Tibial nerve (tissue), 4 donors: ENCODE results near the gene SLC17A2. TPM values are rescaled to one million over a fixed set of nuclear protein-coding genes. Genes with fewer than 3 reads are reported as not detected.

Experiments used
- DNase-seq, 2 donors: peaks; one replicate each; pipeline ENCODE4 v3.0.0-alpha.2; 2019; ENCODE audit warnings: low spot score in 2 of 2
- H3K27ac ChIP-seq, 4 donors: fragments of 200-600 bp; sonication (generic) in 3 of 4; one replicate each; pipeline ENCODE4 v1.5.1; 2017 to 2019; ENCODE audit warnings: mild to moderate bottlenecking in 1 of 4
- H3K27me3 ChIP-seq, 2 donors: fragments of 200-600 bp; sonication (generic) in 1 of 2; one replicate each; pipeline versions ENCODE4 v1.5.1 to v1.6.0; 2017 to 2019
- H3K36me3 ChIP-seq, 3 donors: fragments of 200-600 bp; sonication (generic); one replicate each; pipeline ENCODE4 v1.5.1; 2018 to 2019
- H3K4me1 ChIP-seq, 4 donors: fragments of 200-600 bp; sonication (generic) in 3 of 4; one replicate each; pipeline ENCODE4 v1.5.1; 2017 to 2019
- H3K4me3 ChIP-seq, 4 donors: fragments of 200-600 bp; sonication (generic) in 3 of 4; one replicate each; pipeline ENCODE4 v1.5.1; 2017 to 2019; ENCODE audit warnings: mild to moderate bottlenecking in 1 of 4, moderate library complexity in 1 of 4
- H3K9me3 ChIP-seq, 4 donors: fragments of 200-600 bp; sonication (generic) in 3 of 4; one replicate each; pipeline ENCODE4 v1.5.1; 2017 to 2019
- EP300 ChIP-seq, 2 donors: sonication (generic); formaldehyde crosslinking; IDR thresholded peaks; one replicate each; pipeline ENCODE4 v1.6.1; 2017; ENCODE audit warnings: antibody characterized with exemption in 2 of 2, mild to moderate bottlenecking in 1 of 2
- POLR2A ChIP-seq, 2 donors: fragments of 450-650 bp; IDR thresholded peaks; one replicate each; pipeline ENCODE4 v1.6.1; 2017; ENCODE audit warnings: antibody characterized with exemption in 2 of 2, mild to moderate bottlenecking in 2 of 2, moderate library complexity in 2 of 2
- WGBS, 2 donors: methylation state at CpG; one replicate each; pipeline ENCODE4 v1.1.5; 2018; 5-methylcytosine and 5-hydroxymethylcytosine counted together
- total RNA-seq, 4 donors: library from RNA; depleted of rRNA; stranded (reverse); fragments of >200 nt; gene quantifications; one replicate each; pipeline ENCODE4 v1.1.0, GENCODE V29; 2016
- TF ChIP-seq, protein P1 (sequence below), 5 experiments: fragments of 200-600 bp in 3 of 5; fragments of 450-650 bp in 2 of 5; sonication (generic) in 3 of 5; IDR thresholded peaks; one replicate each; pipeline ENCODE4 v1.5.1; 2016 to 2019; ENCODE audit warnings: antibody characterized with exemption in 5 of 5, mild to moderate bottlenecking in 3 of 5, moderate library complexity in 2 of 5

The SLC17A2 gene
- total RNA-seq, 4 donors from 2014 or later: not detected

DNA sequence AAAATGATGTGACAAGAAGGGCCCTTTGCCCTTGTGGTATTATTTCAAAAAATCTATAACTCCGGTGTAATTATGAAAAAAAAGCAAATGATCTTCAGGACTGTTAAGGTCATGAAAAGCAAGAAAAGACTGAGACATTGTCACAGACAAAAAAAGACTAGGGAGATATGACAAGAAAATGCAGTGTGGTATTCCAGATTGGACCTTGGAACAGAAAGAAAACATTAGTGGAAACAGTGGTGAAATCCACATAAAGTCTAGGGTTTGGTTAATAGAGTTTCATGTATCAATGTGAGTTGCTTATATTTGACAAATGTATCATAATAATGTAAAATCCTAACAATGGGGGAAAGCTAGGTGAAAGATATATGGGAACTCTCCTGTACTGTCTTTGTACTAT is 29.6 kb downstream of the SLC17A2 start:
- H3K27me3 ChIP-seq: no peaks in the 10 kb centered on the region
- 70 to 83% methylated on average over 1 of the region's 1 CpG for WGBS, 2 donors
- H3K4me1 ChIP-seq: no peaks in the 10 kb centered on the region
- H3K4me3 ChIP-seq: no peak overlapping the region
- DNase-seq: no peak
- no peak overlapping the region for H3K27ac ChIP-seq
- no peaks in the 10 kb centered on the region for H3K9me3 ChIP-seq
- no peaks in the 10 kb centered on the region for H3K36me3 ChIP-seq
- no peak for TF ChIP-seq POLR2A (IDR thresholded peaks at IDR 0.05)
- TF ChIP-seq, protein P1, sequence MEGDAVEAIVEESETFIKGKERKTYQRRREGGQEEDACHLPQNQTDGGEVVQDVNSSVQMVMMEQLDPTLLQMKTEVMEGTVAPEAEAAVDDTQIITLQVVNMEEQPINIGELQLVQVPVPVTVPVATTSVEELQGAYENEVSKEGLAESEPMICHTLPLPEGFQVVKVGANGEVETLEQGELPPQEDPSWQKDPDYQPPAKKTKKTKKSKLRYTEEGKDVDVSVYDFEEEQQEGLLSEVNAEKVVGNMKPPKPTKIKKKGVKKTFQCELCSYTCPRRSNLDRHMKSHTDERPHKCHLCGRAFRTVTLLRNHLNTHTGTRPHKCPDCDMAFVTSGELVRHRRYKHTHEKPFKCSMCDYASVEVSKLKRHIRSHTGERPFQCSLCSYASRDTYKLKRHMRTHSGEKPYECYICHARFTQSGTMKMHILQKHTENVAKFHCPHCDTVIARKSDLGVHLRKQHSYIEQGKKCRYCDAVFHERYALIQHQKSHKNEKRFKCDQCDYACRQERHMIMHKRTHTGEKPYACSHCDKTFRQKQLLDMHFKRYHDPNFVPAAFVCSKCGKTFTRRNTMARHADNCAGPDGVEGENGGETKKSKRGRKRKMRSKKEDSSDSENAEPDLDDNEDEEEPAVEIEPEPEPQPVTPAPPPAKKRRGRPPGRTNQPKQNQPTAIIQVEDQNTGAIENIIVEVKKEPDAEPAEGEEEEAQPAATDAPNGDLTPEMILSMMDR (IDR thresholded peaks at IDR 0.05): no peak
- TF ChIP-seq EP300 (IDR thresholded peaks at IDR 0.05): no peak

DNA sequence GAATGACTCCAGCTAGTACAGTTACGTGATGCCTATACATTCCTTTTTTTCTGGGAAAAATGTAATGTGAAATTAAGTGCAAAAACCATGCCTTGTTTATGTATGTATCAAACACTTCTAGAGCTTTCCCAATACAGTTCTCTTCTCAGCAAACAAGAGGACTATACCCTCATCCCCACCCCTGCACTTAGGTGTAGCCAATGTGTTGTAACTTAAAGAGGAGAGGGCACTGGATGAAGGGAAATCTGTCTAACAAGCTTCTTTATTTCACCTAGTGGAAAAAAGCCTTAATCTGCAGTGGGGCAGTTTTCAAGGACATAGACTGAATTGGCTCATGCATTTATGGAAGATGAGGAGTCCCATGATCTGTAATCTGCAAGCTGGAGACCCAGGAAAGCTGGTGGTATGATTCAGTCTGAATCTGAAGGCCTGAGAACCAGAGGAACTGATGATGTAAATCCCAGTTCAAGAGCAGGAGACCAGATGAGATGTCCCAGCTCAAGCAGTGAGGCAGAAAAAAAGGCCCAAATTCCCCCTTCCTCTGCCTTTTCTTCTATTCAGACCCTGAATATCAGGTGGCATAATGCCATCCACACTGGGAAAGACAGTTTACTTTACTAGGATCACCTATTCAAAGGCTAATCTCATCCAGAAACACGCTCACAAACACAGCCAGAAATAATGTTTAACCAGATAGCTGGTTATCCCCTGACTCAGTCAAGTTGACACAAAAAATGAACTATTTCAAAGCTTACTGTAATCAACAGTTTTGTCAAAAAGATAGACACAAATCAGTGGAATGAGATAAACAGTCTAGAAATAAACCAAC is 30.7 kb downstream of the SLC17A2 start:
- TF ChIP-seq POLR2A (IDR thresholded peaks at IDR 0.05): no peak
- no peak for TF ChIP-seq EP300 (IDR thresholded peaks at IDR 0.05)
- TF ChIP-seq, protein P1 (IDR thresholded peaks at IDR 0.05): no peak
- Histone ChIP-seq H3K36me3 (no peaks in the 10 kb centered on the region), H3K27ac (no peak overlapping the region), H3K9me3 (no peaks in the 10 kb centered on the region), H3K4me1 (no peaks in the 10 kb centered on the region), H3K27me3 (no peaks in the 10 kb centered on the region), H3K4me3 (no peak overlapping the region)
- DNase-seq: no peak
- 84 to 91% methylated on average over 2 of the region's 2 CpGs for WGBS, 2 donors

DNA sequence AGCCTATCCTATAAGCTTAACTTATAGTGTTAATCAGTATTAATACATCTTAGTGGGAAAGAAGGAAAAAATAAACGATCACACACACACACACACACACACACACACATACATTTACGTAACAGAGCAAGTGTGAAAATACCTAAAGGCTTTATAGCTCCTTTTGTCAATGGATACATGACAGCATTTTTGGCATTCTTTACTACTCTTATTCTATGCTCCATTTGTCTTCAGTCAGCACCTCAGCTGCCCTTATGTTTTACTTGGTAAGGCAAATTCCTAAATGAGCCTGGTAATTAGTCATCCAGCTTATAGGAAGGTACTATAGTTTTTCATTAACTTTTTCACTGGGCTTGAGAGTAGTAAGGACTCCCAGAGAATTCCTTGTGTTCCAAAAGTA is 31.4 kb downstream of the SLC17A2 start:
- no peak overlapping the region for H3K27ac ChIP-seq
- H3K9me3 ChIP-seq: no peaks in the 10 kb centered on the region
- whole genome bisulfite sequencing, 2 donors: 49 to 64% methylated on average over 2 of the region's 2 CpGs
- no peak overlapping the region for H3K4me3 ChIP-seq
- no peak for TF ChIP-seq EP300 (IDR thresholded peaks at IDR 0.05)
- TF ChIP-seq, protein P1 (IDR thresholded peaks at IDR 0.05): no peak
- TF ChIP-seq POLR2A (IDR thresholded peaks at IDR 0.05): no peak
- H3K27me3 ChIP-seq: no peaks in the 10 kb centered on the region
- no peak for DNase-seq
- no peaks in the 10 kb centered on the region for H3K36me3 ChIP-seq
- H3K4me1 ChIP-seq: no peaks in the 10 kb centered on the region

DNA sequence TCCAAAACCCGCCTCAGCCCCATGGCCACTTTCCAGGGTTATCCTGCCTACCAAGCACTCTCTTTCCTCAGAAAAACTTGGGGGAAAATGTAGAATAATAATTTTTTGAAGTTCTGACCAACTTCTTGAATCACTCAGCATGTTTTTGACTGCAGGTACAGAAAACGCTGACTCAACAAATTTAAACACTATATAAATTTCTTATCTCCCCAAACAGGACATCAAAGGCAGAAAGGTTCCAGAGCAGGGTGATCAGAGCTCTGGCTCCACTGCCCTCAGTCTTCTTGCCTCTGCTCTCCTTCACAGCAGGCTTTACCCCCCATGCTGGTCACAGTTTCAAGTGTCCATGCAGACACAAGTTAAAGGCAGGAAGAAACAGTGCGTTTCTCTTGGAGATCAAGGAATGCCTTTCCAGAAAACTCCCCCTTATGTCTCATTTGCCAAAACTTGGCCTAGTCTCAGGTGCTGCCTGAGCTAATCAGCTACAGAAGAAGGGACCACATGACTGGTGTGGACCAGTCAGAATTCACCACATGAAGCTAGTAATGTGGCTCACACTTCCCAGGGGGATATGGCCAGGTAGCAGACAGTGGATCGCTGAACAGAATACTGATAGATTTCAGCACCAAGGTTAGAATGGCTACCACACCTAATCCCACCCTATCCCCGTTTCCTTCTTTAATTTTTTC is 32.1 kb downstream of the SLC17A2 start:
- H3K9me3 ChIP-seq: no peaks in the 10 kb centered on the region
- H3K36me3 ChIP-seq: no peaks in the 10 kb centered on the region
- TF ChIP-seq EP300 (IDR thresholded peaks at IDR 0.05) (no peak), POLR2A (IDR thresholded peaks at IDR 0.05) (no peak)
- TF ChIP-seq, protein P1 (IDR thresholded peaks at IDR 0.05): no peak
- DNase-seq: no peak
- WGBS, 2 donors: 90 to 93% methylated on average over 5 of the region's 5 CpGs
- H3K4me1 ChIP-seq: no peaks in the 10 kb centered on the region
- no peak overlapping the region for H3K4me3 ChIP-seq
- H3K27me3 ChIP-seq: no peaks in the 10 kb centered on the region
- no peak overlapping the region for H3K27ac ChIP-seq

DNA sequence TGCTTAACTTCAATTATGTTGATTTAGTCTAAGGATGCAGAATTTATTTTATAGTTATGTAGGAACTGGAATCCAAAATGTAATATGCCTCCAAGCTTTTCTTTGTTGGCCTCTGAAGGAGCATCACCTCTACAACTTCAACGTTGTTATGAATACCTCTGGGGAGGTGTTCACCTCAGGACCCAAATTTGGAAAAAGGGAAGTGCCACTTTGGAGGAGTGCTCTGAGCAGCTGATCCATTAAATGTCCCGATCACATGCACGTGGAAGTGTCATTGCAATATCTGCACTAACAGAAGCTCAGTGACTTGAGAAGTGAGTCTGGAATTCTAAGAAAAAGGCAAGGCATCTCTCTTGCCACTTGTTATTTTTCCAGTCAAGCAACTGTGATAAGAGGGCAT is 34.2 kb downstream of the SLC17A2 start:
- DNase-seq: no peak
- 82 to 85% methylated on average over 3 of the region's 3 CpGs for WGBS, 2 donors
- Histone ChIP-seq H3K27me3 (no peaks in the 10 kb centered on the region), H3K4me3 (no peak overlapping the region), H3K36me3 (no peaks in the 10 kb centered on the region), H3K9me3 (no peaks in the 10 kb centered on the region), H3K27ac (no peak overlapping the region), H3K4me1 (no peaks in the 10 kb centered on the region)
- TF ChIP-seq, protein P1 (IDR thresholded peaks at IDR 0.05): no peak
- TF ChIP-seq EP300 (IDR thresholded peaks at IDR 0.05): no peak
- no peak for TF ChIP-seq POLR2A (IDR thresholded peaks at IDR 0.05)
